ENCODE data around the gene UST.
A peak's percentile ranks its signal among the peaks of the same experiment; 100 is the strongest.
"Not testable (repeated sequence)": the region's sequence is repeated elsewhere in the genome, so short reads cannot be mapped to it uniquely, and the experiment has no call there.

Gene UST

DNA sequence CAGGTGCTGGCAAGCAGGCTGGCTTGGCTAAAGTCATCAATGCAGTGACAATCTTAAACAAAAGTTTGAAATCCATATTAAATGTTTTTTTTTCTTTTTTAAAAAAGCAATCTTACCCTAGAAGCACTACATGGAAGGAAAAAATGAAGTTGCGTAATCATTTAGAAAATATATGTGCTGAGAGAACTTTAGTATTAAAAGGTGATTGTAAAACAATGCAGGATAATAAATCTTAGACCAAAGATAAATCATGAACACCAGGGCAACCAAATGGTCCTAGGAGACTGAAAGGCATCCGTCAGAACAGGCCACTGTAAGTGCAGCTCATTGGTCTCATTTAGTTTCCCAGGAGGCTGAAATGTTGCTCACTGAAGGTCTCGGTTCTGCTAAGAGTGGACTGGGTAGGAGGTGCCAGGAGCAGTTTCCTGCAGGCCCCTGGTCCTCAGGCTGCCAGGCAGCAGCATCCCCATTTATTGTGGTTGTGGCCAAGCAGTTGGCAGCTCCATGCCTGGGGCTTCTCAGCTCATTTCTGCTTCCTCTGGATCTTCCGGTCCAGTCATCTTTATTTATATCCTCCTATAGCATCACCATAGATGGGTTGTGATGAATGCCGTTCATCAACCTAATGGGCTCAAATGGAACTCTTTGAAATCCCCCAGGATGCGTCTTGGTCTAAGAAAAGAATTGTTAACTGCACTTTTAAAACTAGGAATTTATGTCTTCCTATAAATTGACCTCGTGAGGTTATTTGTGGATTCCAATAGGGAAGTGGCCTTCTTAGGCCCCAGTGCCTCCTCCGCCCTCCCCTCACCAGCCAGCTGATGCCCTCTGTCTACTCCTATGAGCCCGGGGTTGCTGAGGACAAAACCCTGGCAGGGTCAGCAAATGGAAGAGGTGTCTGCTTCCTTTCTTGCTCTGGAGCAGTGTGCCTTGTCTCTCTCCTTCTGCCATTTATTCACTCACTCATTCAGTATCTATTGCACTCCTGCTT is 269.0 kb downstream of the UST start:
- DNase-seq = peak; percentile 77

GRCh38 chr6:149016716-149017115 is 269.9 kb downstream of the UST start:
- DNase-seq = no peak

- no peak for DNase-seq
Measured at GRCh38 chr6:149020319-149020718, 273.5 kb downstream of the UST start.

GRCh38 chr6:149024361-149024760 is 277.5 kb downstream of the UST start:
- DNase-seq = no peak

DNA sequence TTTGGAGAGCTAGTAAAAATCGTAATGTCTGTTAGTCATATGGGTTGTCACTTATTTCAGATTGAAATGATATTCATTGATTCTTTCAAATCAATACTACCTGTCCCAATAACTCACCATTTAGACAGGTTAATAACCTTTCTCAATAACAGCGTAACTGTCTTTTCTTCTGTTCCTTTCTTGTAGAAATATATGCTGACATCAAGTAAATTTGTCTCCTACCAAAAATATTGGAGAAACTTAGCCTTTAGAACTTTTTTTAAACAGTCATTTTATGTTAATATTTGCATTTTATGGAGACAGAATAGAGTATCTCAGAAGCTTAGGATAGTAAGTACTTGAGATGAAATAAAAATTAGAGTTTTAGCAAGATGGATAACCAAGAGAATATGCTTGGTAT is 278.2 kb downstream of the UST start:
- DNase-seq = no peak

DNA sequence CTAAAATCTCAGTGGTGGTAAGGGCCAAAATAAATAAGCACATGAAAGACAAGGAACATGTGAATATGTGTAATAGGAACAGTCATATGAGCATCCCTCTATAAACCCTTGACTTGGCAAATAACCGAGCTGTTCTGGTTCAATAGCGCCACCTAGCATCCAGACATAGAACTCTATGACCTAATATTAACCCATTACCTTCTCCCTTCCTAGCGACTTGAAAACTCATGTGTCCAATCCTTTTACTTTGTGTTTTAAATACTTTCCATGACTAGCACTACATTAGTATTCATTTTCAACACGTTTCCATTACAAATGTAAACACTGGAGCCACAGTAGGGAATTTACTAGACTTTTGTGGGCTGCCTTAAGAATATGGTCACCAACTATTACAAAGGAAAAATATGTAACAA is 279.7 kb downstream of the UST start:
- peak; percentile 61 for DNase-seq

- no peak for DNase-seq
Measured at GRCh38 chr6:149027484-149027883, 280.7 kb downstream of the UST start.

- DNase-seq = peak; percentile 62
Measured at GRCh38 chr6:149028767-149029405, 282.1 kb downstream of the UST start.

DNA sequence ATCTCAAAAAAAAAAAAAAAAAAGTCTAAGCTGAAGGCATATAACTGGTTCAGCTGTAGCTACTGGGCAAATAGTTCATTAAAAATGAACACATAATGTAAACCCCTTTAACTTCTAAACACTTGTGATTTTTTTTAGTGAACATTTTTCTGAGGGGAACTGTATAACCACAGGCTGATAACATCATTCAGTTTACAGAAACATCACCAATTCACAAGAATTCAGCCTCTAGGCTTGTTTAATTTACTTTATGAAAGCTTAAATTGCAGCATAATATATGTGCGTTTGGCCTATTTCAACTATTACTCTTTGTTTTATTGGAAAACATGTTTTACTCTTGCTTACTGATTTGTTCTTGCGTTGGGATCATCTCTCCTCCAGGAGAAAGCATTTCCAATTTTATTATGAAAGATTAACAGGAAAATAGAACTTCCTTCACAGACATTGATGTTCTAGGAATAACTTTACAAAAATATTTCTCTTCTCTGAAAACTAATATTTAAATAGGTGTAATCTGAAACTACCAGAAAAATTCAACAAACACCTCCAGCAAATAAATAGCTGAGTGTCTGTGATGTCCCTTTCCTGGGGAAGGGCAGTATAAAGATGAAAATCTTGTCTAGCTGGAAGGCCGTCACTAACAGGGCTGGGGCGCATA is 284.5 kb downstream of the UST start:
- no peak for DNase-seq

GRCh38 chr6:149031859-149032598 is 285.2 kb downstream of the UST start:
- DNase-seq = peak; percentile 97

DNA sequence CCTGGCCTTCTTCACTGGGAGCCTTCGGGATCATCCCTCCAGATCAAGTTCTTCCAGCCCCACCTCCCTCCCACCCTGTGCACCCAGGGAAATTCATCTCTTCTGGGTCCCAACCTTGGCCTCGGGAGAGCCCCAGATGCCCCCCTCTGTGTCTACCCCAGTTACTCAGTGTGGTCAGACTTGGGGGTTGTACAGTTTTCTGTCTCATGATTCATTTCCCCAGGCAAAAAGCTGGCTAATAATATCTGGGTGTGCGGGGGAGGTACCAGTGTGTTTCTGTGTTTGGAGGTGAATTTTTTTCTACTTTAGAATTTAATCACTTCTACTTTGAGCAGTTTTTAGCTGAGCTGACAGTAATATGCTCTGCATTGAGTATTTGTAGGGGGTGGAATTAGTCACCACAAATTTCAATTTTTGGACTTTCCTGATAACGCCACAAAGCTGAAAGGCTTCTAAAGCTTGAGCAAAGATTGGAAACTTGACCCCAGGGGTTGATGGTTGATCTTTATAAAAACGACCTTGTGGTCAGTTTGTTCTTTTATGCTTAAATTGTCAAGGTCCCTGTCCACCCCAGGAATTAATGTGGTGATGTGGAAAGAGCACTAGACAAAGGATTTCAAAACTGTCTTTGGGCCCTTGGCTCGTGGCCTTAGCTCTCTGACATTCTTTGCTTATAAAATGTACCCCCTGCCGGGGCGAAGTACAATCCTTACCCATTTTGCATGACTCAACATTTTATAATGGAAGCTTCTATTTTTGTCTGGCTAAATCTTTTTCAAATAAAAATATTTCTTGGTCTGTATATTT is 286.0 kb downstream of the UST start:
- peak; percentile 96 for DNase-seq

DNA sequence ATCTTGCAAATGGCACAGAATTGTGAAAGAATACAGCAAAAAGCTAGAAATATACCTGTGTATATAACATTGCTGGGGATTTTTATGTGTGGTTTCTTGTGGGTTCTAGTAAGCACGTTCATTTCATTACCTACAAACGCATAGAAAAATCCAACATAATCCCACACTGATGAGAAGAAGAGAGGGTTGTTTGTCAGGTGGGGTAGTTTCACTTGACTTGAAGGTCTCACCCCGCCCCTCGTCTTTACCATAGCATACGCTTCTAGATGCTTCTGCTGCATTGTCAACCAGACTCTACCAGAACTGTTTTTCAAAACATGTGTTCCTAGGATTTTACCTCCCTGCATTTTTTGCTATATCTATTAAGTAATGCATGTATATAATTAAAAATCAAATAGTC is 286.6 kb downstream of the UST start:
- DNase-seq = no peak

DNA sequence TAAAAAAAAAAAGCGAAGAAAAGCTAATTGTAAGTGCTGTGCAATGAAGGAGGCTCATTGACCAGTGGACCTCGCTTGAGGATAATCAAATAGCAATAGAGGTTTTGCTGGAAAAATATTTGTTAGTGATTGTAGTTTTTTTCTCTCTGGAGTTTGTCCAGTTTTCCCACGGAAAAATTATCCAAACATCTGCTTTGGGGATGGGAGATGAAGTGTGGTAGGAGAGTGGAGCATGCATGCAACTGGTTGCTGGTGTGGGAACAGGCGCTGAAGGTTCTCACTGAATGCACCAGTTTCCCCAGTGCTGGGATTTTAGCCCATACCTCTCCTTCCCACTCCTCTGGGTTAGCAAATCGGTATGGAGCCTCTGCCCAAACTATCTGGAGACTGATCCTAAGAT is 288.9 kb downstream of the UST start:
- DNase-seq = no peak

- DNase-seq = no peak
Measured at GRCh38 chr6:149037051-149037671, 290.3 kb downstream of the UST start.

DNA sequence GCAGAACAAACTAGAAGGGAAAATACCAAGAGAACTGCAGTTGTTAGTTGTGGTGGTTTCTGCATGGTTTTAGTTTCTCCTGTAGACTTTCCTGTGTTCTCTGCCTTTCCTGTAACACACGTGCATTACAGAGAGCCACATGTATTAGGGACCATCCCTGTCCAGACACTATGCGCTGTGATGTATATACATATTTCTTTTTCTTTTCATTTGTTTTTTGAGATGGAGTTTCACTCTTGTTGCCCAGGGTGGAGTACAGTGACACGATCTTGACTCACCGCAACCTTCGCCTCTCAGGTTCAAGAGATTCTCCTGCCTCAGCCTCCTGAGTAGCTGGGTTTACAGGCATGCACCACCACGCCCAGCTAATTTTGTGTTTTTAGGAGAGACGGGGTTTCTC is 292.2 kb downstream of the UST start:
- DNase-seq = not testable (repeated sequence)

- DNase-seq = no peak
Measured at GRCh38 chr6:149041953-149042352, 295.1 kb downstream of the UST start.

- no peak for DNase-seq
Measured at GRCh38 chr6:149043476-149044130, 296.8 kb downstream of the UST start.

DNA sequence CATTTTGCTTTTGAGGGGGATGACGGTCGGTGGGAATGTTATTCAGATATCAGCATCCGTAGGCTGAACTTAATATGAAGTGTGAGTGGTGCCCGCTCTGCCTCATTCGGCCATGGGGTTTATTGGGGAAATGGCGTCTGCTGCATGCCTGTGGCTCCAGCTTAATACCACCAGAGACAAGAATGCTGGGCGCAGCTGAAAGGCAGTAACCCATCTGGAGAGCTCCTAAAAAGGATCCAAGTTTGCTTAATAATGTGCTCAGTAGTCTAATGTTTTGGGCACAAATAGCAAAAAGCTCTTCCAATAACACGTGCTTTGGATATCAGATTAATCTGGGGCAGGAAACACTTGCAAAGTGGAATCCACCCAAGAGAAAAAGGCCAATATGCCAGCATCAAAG is 297.7 kb downstream of the UST start:
- DNase-seq = no peak

DNA sequence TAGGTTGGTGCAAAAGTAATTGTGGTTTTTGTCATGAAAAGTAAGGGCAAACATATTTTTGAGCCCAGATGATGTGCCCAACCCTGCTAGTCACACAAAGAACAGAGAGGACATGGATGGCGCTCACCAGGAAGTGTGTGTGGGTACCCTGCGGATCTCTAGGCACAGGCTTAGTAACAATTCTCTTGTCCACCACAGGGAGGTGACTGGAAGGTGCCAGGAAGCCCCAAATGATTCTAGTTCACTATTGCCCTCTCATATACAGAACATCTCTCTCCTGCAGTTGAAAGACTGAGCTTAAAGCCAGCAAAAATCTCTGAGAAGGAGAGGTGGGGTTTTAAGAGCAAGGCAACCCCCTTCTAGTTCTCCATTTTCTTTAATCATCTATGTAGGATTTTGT is 298.6 kb downstream of the UST start:
- no peak for DNase-seq

- DNase-seq = no peak
Measured at GRCh38 chr6:149046164-149046821, 299.5 kb downstream of the UST start.
